SIG-M5 (cell line): ENCODE measurements around the gene RGS7.
"Not testable (repeated sequence)": the region's sequence is repeated elsewhere in the genome, so short reads cannot be mapped to it uniquely, and the experiment has no call there.

Experiments used
- DNase-seq: peaks from one replicate; lab custom pipeline; 2025; lab: John Stamatoyannopoulos, UW

The RGS7 gene

GRCh38 chr1:240772131-240772530 is 584.9 kb downstream of the RGS7 start:
- DNase-seq: no peak

- DNase-seq: no peak
These were observed 585.6 kb downstream of the RGS7 start for GRCh38 chr1:240771450-240771849.

- DNase-seq: no peak
These were observed 588.0 kb downstream of the RGS7 start for GRCh38 chr1:240768979-240769378.

- DNase-seq: no peak
These were observed 590.2 kb downstream of the RGS7 start for GRCh38 chr1:240766831-240767230.

- DNase-seq: no peak
These were observed 591.2 kb downstream of the RGS7 start for GRCh38 chr1:240765732-240766363.

- no peak for DNase-seq
These were observed 593.2 kb downstream of the RGS7 start for GRCh38 chr1:240763771-240764170.

GRCh38 chr1:240763095-240763494 is 593.9 kb downstream of the RGS7 start:
- DNase-seq: not testable (repeated sequence)

GRCh38 chr1:240762471-240762987 is 594.5 kb downstream of the RGS7 start:
- DNase-seq: not testable (repeated sequence)

- not testable (repeated sequence) for DNase-seq
These were observed 598.2 kb downstream of the RGS7 start for GRCh38 chr1:240758777-240759176.

- no peak for DNase-seq
These were observed 598.7 kb downstream of the RGS7 start for GRCh38 chr1:240758296-240758695.

GRCh38 chr1:240747907-240748306 is 609.1 kb downstream of the RGS7 start:
- no peak for DNase-seq

GRCh38 chr1:240743705-240744104 is 613.3 kb downstream of the RGS7 start:
- no peak for DNase-seq

- DNase-seq: no peak
These were observed 617.3 kb downstream of the RGS7 start for GRCh38 chr1:240739754-240740153.

GRCh38 chr1:240739139-240739538 is 617.9 kb downstream of the RGS7 start:
- no peak for DNase-seq

GRCh38 chr1:240737766-240738265 is 619.2 kb downstream of the RGS7 start:
- DNase-seq: no peak

- DNase-seq: no peak
These were observed 619.7 kb downstream of the RGS7 start for GRCh38 chr1:240737298-240737697.

- DNase-seq: not testable (repeated sequence)
These were observed 622.3 kb downstream of the RGS7 start for GRCh38 chr1:240734705-240735104.

GRCh38 chr1:240734001-240734400 is 623.0 kb downstream of the RGS7 start:
- DNase-seq: no peak

- DNase-seq: no peak
These were observed 624.6 kb downstream of the RGS7 start for GRCh38 chr1:240732390-240732789.
